Frontal cortex (tissue), 4 donors: ENCODE measurements around the gene SLC39A8. TPM values are rescaled to one million over a fixed set of nuclear protein-coding genes. Genes with fewer than 3 reads are reported as not detected.
"Not testable (repeated sequence)": the region's sequence is repeated elsewhere in the genome, so short reads cannot be mapped to it uniquely, and the experiment has no call there.

Experiments
- DNase-seq, 2 donors: peaks; one replicate each; pipeline ENCODE4 v3.0.0; 2012; ENCODE audit warnings: low spot score in 2 of 2
- FAIRE-seq: peaks from 2 replicates; lab custom pipeline; 2012; peaks lifted over from hg19 to GRCh38; lab: Jason Lieb, UNC
- total RNA-seq: library from RNA; depleted of rRNA; stranded (reverse); fragments of >200 nt; gene quantifications from one replicate; pipeline ENCODE4 v1.2.3, GENCODE V29; 2014
- donor health status: control.
- donor health status: control.
- donor health status: control.

SLC39A8 gene
- total RNA-seq, result 6.5 TPM

GRCh38 chr4:102344954-102345794 is at the start of gene SLC39A8:
Gene SLC39A8 (minus strand): TSS chr4:102345482. CDS start chr4:102344662, 820 bp downstream.
- FAIRE-seq (no peak), DNase-seq (peak; percentile 74 to 86)

GRCh38 chr4:102392033-102392744 is 46.9 kb upstream of the SLC39A8 start:
- DNase-seq (no peak), FAIRE-seq (no peak)

GRCh38 chr4:102390438-102390837 is 45.2 kb upstream of the SLC39A8 start:
- DNase-seq, result no peak
- no peak for FAIRE-seq

GRCh38 chr4:102388611-102389010 is 43.3 kb upstream of the SLC39A8 start:
- DNase-seq (no peak), FAIRE-seq (no peak)

- DNase-seq (no peak), FAIRE-seq (no peak)
Observed at GRCh38 chr4:102387552-102388150, 42.4 kb upstream of the SLC39A8 start.

- DNase-seq, result no peak
- FAIRE-seq, result no peak
Observed at GRCh38 chr4:102386966-102387365, 41.7 kb upstream of the SLC39A8 start.

- DNase-seq, FAIRE-seq: not testable (repeated sequence)
Observed at GRCh38 chr4:102380253-102380652, 35.0 kb upstream of the SLC39A8 start.

GRCh38 chr4:102362922-102363432 is 17.7 kb upstream of the SLC39A8 start:
- FAIRE-seq, result no peak

GRCh38 chr4:102358128-102358527 is 12.8 kb upstream of the SLC39A8 start:
- FAIRE-seq (no peak), DNase-seq (no peak)

More at GRCh38 chr4:102362922-102363432, 17.7 kb upstream of the SLC39A8 start:
- DNase-seq, result no peak

- not testable (repeated sequence) for FAIRE-seq, DNase-seq
Observed at GRCh38 chr4:102357637-102358036, 12.4 kb upstream of the SLC39A8 start.

- peak; percentile 44 for FAIRE-seq
- no peak for DNase-seq
Observed at GRCh38 chr4:102356562-102357202, 11.4 kb upstream of the SLC39A8 start.

- DNase-seq, result no peak
- FAIRE-seq, result no peak
Observed at GRCh38 chr4:102355748-102356147, 10.5 kb upstream of the SLC39A8 start.

- DNase-seq (no peak), FAIRE-seq (no peak)
Observed at GRCh38 chr4:102354671-102355454, 9.6 kb upstream of the SLC39A8 start.

- FAIRE-seq, result no peak
- no peak for DNase-seq
Observed at GRCh38 chr4:102352781-102353180, 7.5 kb upstream of the SLC39A8 start.

GRCh38 chr4:102350634-102351033 is 5.4 kb upstream of the SLC39A8 start:
- no peak for FAIRE-seq
- no peak for DNase-seq

- DNase-seq, result no peak
- no peak for FAIRE-seq
Observed at GRCh38 chr4:102348701-102349100, 3.4 kb upstream of the SLC39A8 start.

GRCh38 chr4:102345795-102346100 is 466 bp upstream of the SLC39A8 start:
- DNase-seq (peak in 1 of 2 donors; percentile 22), FAIRE-seq (no peak)

GRCh38 chr4:102344520-102344953 is 745 bp downstream of the SLC39A8 start:
- FAIRE-seq (no peak), DNase-seq (peak; percentile 41 to 50)

- no peak for FAIRE-seq
- DNase-seq, result no peak
Observed at GRCh38 chr4:102343964-102344519, 1.2 kb downstream of the SLC39A8 start.
